HEK293 (cell line): ENCODE measurements around the gene DUSP10.

Experiments used
- CTCF ChIP-seq: fragments of 450-650 bp; formaldehyde crosslinking; IDR thresholded peaks from 2 replicates; pipeline ENCODE4 v1.5.1; 2016; ENCODE audit warnings: missing biosample characterization, missing genetic modification characterization
- TF ChIP-seq, protein P1 (sequence below): fragments of 450-650 bp; formaldehyde crosslinking; IDR thresholded peaks from 2 replicates; pipeline ENCODE4 v1.5.1; 2017; ENCODE audit warnings: missing biosample characterization, missing genetic modification characterization

DNA sequence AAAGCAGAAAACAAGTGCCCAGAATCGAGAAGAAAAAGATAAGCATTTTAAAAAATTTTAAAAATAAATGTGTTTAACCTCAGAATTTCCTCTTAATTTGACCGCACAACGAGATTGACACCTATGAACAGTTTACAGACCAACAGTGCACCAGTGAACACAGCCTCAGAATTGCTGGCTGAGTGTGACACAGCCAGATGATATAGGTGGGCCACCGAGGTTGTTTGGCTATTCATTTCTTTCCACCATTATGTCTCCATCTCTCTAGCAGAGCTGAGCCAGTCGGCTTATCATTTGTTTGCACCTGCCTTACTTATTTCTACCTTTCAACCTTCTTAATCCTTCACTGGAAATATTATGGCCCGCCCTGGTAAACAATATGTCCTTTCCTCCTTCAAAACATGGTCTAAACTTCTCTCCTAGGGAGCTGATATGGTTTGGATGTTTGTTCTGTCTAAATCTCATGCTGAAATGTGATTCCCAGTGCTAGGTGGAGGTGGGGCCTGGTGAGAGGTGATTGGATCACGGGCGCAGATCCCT is 86.1 kb downstream of the DUSP10 start:
- TF ChIP-seq CTCF (tag by site-specific recombination) = no peak
- TF ChIP-seq, protein P1, sequence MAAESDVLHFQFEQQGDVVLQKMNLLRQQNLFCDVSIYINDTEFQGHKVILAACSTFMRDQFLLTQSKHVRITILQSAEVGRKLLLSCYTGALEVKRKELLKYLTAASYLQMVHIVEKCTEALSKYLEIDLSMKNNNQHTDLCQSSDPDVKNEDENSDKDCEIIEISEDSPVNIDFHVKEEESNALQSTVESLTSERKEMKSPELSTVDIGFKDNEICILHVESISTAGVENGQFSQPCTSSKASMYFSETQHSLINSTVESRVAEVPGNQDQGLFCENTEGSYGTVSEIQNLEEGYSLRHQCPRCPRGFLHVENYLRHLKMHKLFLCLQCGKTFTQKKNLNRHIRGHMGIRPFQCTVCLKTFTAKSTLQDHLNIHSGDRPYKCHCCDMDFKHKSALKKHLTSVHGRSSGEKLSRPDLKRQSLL (tag by site-specific recombination) = no peak
